SK-N-SH (cell line): Measurements from ENCODE around the gene GPNMB.

Experiments used
- CTCF ChIP-seq: fragments of 200-600 bp; sonication (generic); IDR thresholded peaks from 2 replicates; pipeline ENCODE4 v1.6.1; 2017; ENCODE audit warnings: antibody characterized with exemption, mild to moderate bottlenecking, moderate library complexity
- ELF1 ChIP-seq: IDR thresholded peaks from 2 replicates; pipeline ENCODE4 v1.4.0; 2012
- GABPA ChIP-seq: IDR thresholded peaks from 2 replicates; pipeline ENCODE4 v1.4.0; 2012; ENCODE audit warnings: low read depth, mild to moderate bottlenecking
- MAX ChIP-seq: IDR thresholded peaks from 2 replicates; pipeline ENCODE4 v1.4.0; 2012; ENCODE audit warnings: low read depth
- NRF1 ChIP-seq: IDR thresholded peaks from 2 replicates; pipeline ENCODE4 v1.6.1; 2012; ENCODE audit warnings: low read depth, mild to moderate bottlenecking, low read length
- POLR2AphosphoS5 ChIP-seq: IDR thresholded peaks from 2 replicates; pipeline ENCODE4 v1.6.1; 2012; ENCODE audit warnings: low read depth, low read length
- RAD21 ChIP-seq: IDR thresholded peaks from 2 replicates; pipeline ENCODE4 v1.6.1; 2012; ENCODE audit warnings: mild to moderate bottlenecking, low read length
- REST ChIP-seq: IDR thresholded peaks from 2 replicates; pipeline ENCODE4 v1.6.1; 2012; ENCODE audit warnings: mild to moderate bottlenecking, low read depth, low read length, moderate library complexity
- RFX5 ChIP-seq: IDR thresholded peaks from 2 replicates; pipeline ENCODE4 v1.6.1; 2012; ENCODE audit warnings: mild to moderate bottlenecking, improper control_type of control experiment, low read length
- RXRA ChIP-seq: IDR thresholded peaks from 2 replicates; pipeline ENCODE4 v1.4.0; 2012; ENCODE audit warnings: low read depth, mild to moderate bottlenecking, borderline replicate concordance
- TAF1 ChIP-seq: IDR thresholded peaks from 2 replicates; pipeline ENCODE4 v1.6.1; 2012; ENCODE audit warnings: low read depth, mild to moderate bottlenecking, low read length, moderate library complexity, borderline replicate concordance
- ZBTB33 ChIP-seq: IDR thresholded peaks from 2 replicates; pipeline ENCODE4 v1.4.0; 2012; ENCODE audit warnings: low read depth, borderline replicate concordance

GRCh38 chr7:23247603-23248335 is 1.2 kb downstream of the GPNMB start:
- TF ChIP-seq POLR2AphosphoS5 (no peak), CTCF (no peak), REST (no peak), ELF1 (no peak), ZBTB33 (no peak), MAX (no peak), NRF1 (no peak), RXRA (no peak), TAF1 (no peak), GABPA (no peak), RFX5 (no peak), RAD21 (no peak)
